HG02970 (cell line): ENCODE measurements around the gene SOHLH1.

ENCODE experiments used
- ATAC-seq: cut with Tn5 transposase; IDR thresholded peaks from one replicate; pipeline ENCODE4 v1.9.1; 2021; ENCODE audit warnings: mild to moderate bottlenecking, moderate library complexity, moderate number of reproducible peaks; ENCODE audit not compliant: unreplicated experiment, low FRiP score

The SOHLH1 gene

DNA sequence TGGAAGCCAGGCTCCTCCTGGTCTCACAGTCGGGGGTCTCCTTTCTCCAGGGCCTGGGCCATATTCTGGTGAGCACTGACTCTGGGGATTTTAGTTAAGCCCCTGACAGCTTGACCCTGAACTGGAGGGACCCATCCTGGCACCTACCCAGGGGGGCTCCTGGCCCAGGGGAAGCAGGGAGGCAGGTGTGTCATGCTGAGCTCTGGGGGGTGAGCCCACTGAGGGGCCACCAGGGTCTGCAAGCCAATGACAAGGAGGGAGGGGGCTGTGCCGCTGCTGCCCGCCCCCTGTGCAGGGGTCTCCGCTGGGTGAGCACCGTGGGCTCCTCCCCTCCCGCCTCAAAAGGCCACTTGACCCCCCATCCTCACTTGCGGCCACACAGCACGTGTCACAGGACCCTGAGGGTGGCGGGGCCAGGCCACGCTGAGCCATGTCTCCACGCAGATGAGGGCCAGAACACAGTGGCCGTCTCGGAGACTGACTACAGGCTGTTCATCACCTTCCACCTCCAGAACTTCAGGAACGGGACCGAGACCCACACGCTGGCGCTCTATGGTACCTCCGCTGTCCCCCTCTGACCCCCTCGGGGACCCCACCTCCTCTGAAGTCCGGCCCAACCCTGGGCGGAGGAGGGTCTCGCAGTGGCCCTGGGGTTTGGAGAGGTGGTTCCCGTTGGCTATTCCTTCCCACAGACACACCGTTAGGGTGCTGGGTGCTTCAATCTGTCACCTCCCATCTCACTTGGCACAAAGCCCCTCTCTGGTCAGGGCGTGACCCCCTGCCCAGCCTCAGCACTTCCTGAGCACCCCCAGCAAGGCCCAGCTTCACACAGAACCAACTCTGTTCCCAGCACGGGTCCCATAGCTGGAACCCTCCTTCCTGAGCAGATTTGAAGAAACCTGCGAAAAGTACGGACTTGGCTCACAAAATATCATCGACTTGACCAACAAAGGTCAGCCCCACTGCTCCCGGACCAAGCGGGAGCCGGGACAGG, 34.2 kb downstream of the SOHLH1 start:
- no peak for ATAC-seq

DNA sequence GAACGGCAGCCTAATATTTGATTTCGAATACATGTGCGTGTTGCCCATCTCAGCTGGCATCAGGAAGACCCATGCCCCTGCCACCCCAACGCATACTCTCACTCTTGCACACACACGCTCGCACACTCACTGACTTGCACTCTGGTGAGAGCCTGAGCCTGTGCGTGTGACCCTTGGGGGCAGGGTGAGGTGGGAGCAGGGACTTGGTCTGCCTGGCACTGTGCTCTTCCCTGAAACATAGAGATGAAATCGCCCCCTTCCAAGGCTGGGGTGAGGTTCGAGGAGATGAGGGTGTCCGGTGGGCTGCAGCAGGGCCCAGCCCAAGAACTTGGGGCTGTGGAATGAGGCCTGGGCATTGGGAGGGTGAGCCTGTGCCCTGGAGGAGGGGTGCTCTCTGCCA, 35.0 kb downstream of the SOHLH1 start:
- ATAC-seq, result no peak

DNA sequence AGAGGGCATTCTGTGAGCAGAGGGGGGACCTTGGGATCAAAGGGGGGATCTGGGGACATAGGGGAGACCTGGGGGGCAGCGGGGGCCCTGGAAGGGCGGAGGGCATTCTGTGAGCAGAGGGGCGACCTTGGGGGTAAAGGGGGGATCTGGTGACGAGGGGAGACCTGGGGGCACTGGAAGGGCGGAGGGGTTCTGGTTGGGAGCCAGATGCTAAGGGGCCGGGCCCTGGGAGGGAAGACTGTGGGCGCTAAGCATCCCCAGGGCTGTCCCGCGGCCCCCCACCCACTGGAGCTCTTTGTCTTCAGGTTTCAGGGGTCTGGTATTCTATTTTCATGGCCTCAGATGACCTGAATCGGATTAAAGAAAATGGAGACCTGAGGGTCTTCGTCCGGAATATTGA, 35.4 kb downstream of the SOHLH1 start:
- ATAC-seq, result no peak

DNA sequence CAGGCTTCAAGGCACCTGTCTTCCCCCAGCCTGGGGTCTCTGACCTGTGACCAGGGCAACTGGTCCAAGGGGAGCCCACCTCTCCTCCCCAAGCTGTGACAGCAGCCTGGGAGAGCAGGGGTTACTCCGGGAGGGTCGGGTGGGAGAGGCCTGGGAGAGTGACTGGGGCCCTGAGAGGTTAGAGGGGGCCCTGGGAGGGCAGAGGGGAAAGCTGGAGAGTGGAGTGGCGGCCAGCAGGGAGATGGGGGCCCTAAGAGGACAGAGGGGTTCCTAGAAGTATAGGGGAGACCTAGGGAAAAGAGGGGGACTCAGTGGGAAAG, 35.9 kb downstream of the SOHLH1 start:
- no peak for ATAC-seq

DNA sequence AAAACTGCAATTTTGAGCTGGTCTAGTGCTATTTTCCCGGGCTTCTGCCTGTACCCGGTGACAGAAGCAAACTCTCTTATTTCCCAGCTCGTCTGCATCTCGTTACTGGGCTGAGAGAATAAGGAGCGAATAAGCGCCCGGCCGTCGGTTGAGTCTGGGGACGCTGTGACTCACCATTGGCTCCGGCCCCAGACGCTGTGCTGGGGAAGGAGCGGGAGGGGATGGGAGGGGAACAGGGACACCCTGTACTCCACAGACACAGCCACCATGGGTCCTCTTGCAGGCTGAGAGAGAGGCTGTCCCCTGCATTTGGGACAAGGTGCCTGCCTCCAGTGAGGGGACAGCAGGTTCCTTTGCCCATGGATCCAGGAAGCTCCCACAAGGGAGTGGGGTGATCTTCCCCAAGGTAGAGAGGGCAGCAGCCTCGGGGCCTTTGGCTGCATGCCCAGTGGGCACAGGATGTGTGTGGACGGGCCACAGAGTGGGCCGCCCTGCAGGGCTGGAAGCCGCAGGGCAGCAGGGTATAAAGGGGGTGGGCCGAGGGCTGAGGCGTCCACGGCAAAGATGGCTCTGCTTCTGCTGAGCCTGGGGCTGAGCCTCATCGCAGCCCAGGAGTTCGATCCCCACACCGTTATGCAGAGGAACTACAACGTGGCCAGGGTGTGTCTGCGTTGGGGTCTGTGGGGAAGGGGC, 36.4 kb downstream of the SOHLH1 start, which contains the start of gene LCN9:
Gene LCN9 (plus strand): TSS at position 552 of the 693 bp plus-strand sequence. CDS start 13 bp downstream, at position 565.
- no peak for ATAC-seq

DNA sequence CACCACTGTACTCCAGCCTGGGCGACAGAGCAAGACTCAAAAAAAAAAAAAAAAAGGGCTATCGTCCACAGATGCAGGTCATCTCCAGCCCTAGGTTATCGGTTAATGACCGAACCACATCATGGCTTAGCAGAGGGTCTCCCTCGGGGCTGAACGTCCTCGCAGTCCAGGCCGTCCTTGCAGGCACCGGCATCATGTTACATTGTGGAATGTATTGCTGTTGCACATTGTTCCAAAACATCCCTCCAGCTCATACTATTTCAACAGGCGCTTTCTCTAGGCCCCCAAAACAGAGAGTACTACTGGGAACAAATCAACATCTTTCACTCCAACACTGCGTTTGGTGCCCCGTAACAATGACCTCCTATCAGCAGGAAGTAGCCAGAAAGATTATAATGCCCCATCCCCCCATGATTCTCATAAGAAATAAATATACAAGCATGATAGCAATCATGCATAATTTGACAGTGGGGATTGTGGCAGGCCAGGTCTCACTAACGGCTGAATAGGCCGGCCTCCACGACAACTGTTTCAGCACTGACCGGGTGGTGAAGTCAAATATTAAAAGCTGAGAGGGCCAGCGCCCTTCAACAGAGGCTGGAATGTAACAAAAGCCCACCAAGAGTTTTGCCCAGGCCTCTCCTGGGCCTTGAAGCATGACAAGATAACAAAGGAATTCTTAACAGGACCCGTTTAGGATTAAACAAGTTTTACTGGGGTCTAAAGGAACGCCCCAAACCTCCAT, 37.3 kb downstream of the SOHLH1 start:
- no peak for ATAC-seq

DNA sequence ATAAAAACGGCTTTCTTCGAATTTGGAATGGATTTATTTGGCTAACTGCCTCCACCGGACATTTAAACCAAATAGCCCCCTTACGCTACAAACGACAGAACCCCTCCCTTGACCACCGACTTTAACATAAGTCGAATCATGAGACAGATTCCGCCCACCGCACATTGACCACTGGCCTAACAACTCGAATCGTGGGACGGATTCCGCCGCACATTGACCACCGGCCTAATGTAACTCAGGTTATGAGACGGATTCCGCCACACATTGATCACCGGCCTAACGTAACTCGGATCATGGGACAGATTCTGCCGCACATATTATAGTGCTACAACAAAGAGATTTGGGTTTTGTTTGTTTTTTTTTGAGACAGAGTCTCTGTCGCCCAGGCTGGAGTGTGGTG, 38.9 kb downstream of the SOHLH1 start:
- no peak for ATAC-seq

DNA sequence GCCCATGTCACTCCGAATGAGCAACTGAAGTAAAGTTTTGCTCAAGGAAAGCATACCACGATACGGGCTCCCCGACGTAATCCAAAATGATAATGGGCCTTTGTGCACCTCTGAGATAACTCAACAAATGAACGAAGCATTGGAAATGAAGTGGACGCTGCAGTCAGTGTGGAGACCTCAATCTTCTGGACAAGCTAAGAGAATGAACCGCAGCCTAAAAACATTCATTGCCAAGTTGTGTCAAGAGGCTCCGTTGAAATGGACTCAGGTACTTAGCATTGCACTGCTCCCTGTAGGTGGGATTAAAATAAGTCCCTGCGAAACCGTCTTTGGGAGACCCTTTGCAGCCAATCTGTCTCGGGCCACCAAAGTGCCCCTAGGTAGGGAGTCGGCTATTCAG, 40.0 kb downstream of the SOHLH1 start:
- no peak for ATAC-seq

DNA sequence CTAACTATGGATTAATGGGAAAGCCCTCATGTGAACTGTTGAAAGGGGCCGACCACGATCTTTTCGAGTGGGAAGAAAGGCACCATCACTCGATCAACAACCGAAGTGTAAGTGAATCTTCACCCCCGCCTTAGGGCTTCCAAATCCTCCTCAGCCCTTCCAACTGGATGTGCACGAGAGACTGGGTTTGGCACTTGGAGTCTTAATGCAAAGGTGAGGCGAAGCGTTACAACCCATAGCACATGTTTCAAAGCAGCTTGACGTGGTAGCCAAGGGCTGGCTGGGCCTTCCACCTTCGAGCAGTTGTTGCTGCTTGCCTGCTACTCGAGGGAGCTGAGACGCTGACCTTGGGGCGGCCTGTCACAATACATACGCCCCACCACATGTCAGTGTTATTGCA, 41.9 kb downstream of the SOHLH1 start:
- no peak for ATAC-seq

DNA sequence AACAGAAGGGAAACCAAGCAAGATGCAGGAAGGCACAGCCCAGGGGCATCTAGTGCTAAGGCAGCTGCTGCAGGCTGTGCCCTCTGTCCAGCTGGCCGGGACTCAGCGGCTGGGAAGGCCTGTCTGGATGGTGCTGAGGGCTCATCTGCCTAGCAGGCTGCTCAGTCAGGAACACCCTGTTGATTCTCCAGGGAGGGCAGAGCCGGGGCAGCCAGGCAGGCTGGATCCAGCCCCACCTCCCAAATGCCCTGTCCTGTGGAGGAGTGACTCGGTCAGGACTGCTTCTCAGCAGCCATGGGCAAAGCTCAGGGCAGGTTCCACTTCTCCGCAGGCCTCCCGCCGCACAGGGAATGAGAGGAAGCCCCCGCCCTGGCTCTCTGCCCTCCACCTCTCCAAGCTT, 44.0 kb downstream of the SOHLH1 start:
- ATAC-seq, result no peak

DNA sequence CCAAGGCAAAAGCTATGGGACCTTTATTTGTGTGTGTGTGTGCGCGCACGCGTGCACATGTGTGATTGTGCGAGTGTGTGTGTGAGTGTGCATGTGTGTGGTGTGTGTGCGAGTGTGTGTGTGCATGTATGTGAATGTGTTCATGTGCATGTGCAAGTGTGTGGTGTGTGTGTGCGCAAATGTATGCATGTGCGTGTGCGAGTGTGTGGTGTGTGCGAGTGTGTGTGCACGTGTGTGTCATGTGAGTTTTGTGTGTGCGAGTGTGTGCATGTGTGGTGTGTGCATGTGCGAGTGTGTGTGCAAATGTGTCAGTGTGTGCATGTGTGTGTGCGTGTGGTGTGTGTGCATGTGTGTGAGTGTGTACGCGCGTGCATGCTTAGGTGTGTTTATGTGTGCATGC, 48.9 kb downstream of the SOHLH1 start:
- no peak for ATAC-seq

DNA sequence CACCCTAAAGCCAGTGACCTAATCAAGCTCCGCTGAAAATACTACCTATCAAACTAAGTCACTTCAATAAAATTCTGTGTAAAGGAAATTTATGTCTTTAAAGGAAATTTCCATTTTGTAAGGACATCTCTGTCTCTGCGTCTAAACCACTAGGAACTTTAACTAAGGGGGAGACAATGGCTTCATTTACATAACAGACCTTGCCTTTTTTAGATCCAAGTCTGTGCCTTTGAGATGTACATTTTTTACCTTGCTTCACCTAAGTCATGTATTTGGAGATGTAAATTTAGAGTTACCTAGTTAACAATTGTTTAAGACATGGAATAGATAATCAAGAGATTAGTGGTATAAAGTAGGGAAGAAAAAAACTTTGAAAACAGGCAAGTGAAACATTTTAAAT, 49.8 kb downstream of the SOHLH1 start:
- ATAC-seq, result no peak

DNA sequence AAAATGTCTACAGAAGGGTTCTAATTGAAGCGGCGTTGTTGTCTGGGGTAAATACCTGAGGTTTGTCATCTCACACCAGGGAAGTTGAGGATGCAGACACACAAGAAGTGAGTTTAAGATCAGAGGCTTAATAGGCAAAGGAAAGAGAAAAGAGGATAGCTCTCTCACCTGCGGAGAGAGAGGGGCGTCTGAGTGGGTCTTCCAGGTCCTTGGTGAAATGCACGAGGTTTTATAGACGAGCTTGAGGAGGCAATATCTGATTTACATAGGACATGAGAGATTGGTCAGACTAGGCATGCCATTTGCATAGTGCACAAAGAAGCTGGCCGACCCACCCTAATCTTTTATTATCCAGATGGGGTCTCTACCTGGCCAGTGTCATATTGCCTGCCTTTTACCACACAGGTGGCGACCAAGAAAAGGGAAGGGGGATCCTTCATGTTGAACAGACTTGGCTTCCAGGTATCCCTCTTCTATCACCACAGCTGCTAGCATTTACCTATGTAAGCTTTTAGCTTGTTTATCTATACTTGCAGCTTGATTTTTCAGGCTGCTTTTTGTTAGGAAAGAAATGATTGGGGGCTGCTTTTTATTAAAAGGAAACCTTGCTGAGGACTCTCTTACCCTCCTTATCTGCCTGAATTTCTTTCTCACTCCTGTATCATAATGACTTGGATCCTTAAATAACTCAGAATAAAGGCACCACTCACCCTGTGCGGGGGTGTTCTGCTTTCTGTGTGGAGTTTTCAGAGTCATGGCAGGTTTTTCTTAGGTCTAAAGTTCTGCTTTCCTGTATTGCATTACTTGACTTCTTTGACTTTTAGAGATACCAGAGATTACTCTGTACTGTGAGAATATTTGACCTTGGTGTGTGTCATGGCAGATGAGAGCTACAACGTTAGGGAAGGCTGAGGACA, 50.5 kb downstream of the SOHLH1 start:
- no peak for ATAC-seq

DNA sequence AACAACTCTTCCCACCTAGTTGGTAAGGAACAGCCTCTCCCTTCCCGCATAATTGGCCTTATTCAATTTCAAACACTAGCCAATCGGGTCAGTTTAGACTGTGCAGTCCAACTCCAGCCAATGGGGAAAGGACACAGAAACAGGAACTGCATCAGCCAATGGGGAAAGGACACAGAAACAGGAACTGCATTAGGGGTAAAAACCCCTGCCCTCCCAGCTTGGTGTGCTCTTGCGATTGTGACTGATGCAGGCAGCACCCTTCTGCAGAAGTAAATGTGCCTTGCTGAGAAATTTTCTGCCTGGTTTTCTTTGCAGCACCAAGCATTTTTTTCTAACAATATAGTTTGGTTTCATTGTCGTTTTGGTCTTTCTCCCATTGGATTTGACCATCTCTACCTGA, 51.4 kb downstream of the SOHLH1 start:
- ATAC-seq, result no peak

DNA sequence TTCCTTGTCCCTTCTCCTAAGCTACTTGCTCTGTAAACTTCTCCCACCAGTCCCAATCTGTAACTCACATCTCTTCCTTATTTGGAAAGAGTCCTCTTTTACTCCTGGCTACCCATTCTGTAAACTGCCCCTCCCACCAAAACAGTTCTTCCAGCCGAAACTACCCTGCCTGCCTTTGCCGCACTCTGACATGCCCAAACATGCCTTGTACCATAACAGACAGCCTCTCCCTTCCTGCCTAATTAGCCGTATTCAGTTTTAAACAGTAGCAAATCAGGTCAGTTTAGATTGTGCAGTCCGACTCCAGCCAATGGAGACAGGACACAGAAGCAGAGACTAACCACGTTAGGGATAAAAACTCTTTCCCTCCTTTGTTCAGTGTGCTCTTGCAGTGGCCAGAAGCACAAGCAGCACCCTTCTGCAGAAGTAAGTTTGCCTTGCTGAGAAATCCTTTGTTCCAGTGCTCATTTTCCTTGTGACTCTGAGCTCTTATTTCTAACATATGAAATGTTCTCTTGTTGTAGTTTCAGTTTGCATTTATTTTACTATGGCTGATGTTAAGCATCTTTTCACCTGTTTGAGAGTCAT, 54.6 kb downstream of the SOHLH1 start:
- ATAC-seq, result no peak
